Parietal lobe (tissue), 2 donors: ENCODE data around the gene HIC1. TPM values are rescaled to one million over a fixed set of nuclear protein-coding genes. Genes with fewer than 3 reads are reported as not detected.

ENCODE experiments used
- small RNA-seq: library from RNA; depleted of rRNA; stranded (forward); fragments of <200 nt; gene quantifications from one replicate; pipeline ENCODE3, GENCODE V24; 2014; ENCODE audit warnings: low replicate concordance
- total RNA-seq: library from RNA; depleted of rRNA; stranded (reverse); fragments of >200 nt; gene quantifications from one replicate; pipeline ENCODE4 v1.2.3, GENCODE V29; 2014

Gene HIC1
- 3.1 TPM for total RNA-seq

GRCh38 chr17:2054512-2055291, at the start of gene HIC1:
HIC1 (plus strand) TSS chr17:2055103; CDS start chr17:2056691, 1,588 bp downstream.

GRCh38 chr17:2025220-2025621, 29.7 kb upstream of the HIC1 start, which contains the start of gene RTN4RL1:
RTN4RL1 (minus strand) TSS chr17:2025334; CDS start chr17:2024865, 469 bp downstream.

GRCh38 chr17:2029911-2030778, 24.8 kb upstream of the HIC1 start, which contains the start of gene DPH1:
DPH1 (plus strand) TSS chr17:2030153; CDS start chr17:2030170, 17 bp downstream.

GRCh38 chr17:2041561-2042389, 13.1 kb upstream of the HIC1 start, which contains the start of gene OVCA2:
OVCA2 (plus strand) TSS chr17:2042022; CDS start chr17:2042048, 26 bp downstream.

Small RNA genes within 50 kb of the gene (small RNA-seq; reads per million reads assigned to genes)
- gene AC090617.6 (not detected), gene AC090617.9 (not detected), gene MIR132 (35.1 reads per million, percentile 93 among the genes with 10 or more reads in this experiment), gene MIR212 (14.1 reads per million, percentile 91 among the genes with 10 or more reads in this experiment), gene OVCA2 (not detected)

Other genes with a start within 250 kb of the HIC1 start
- 19.4 TPM for gene SMYD4, start 225.2 kb upstream of the HIC1 start, total RNA-seq
- gene RPA1, start 225.1 kb upstream of the HIC1 start, total RNA-seq: 16.0 TPM
- gene RTN4RL1, start 29.8 kb upstream of the HIC1 start, total RNA-seq: 27.9 TPM
- 41.6 TPM for gene DPH1, start 24.9 kb upstream of the HIC1 start, total RNA-seq
- gene OVCA2, start 13.1 kb upstream of the HIC1 start, total RNA-seq: 9.4 TPM
- gene SMG6, start 248.7 kb downstream of the HIC1 start, total RNA-seq: 34.4 TPM
- gene SRR, start 248.8 kb downstream of the HIC1 start, total RNA-seq: 60.4 TPM